GM06990 (cell line): ENCODE data around the gene SCAMP5.

Source experiments
- DNase-seq: peaks from one replicate; pipeline ENCODE4 v3.0.0-alpha.2; 2011; ENCODE audit not compliant: insufficient read length; ENCODE audit errors: extremely low read depth
- H3K27me3 ChIP-seq: replicated peaks from 2 replicates; pipeline ENCODE4 v1.6.0; 2011; ENCODE audit warnings: low read length; ENCODE audit not compliant: control insufficient read depth, insufficient read depth
- H3K36me3 ChIP-seq: 2 replicates; pipeline ENCODE4 v1.5.1; 2011; ENCODE audit warnings: low read length; ENCODE audit not compliant: control insufficient read depth, insufficient read depth
- H3K4me3 ChIP-seq: replicated peaks from 2 replicates; pipeline ENCODE4 v1.5.1; 2011; ENCODE audit warnings: low read depth, mild to moderate bottlenecking, control low read depth, low read length
- TF ChIP-seq, protein P1 (sequence below): IDR thresholded peaks from 2 replicates; pipeline ENCODE4 v1.5.1; 2011; ENCODE audit warnings: low read length, control low read depth, mild to moderate bottlenecking, inconsistent platforms; ENCODE audit not compliant: insufficient read depth, poor library complexity, severe bottlenecking

Gene SCAMP5

DNA sequence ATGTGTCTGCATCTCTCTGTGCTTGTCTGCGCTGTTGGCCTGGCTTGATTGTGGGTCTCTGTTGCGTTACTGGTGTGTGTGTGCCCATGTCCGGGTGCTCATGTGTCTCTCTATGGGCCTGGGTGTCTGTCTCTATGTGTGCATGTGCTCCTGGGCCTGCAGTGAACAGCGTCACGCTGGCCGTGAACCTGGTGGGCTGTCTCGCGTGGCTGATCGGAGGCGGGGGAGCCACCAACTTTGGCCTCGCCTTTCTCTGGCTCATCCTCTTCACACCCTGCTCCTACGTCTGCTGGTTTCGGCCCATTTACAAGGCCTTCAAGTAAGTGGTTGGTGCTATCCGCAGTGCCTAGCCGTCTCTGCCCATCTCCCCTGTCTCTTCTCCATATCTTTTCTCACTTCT is 21.1 kb downstream of the SCAMP5 start:
- H3K36me3 ChIP-seq = no peaks in the 10 kb centered on the region; the same call in none of the 2 replicates
- TF ChIP-seq, protein P1, sequence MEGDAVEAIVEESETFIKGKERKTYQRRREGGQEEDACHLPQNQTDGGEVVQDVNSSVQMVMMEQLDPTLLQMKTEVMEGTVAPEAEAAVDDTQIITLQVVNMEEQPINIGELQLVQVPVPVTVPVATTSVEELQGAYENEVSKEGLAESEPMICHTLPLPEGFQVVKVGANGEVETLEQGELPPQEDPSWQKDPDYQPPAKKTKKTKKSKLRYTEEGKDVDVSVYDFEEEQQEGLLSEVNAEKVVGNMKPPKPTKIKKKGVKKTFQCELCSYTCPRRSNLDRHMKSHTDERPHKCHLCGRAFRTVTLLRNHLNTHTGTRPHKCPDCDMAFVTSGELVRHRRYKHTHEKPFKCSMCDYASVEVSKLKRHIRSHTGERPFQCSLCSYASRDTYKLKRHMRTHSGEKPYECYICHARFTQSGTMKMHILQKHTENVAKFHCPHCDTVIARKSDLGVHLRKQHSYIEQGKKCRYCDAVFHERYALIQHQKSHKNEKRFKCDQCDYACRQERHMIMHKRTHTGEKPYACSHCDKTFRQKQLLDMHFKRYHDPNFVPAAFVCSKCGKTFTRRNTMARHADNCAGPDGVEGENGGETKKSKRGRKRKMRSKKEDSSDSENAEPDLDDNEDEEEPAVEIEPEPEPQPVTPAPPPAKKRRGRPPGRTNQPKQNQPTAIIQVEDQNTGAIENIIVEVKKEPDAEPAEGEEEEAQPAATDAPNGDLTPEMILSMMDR = no peak

GRCh38 chr15:75019916-75020315 is 24.6 kb downstream of the SCAMP5 start:
- DNase-seq = no peak
- TF ChIP-seq, protein P1 = no peak
- Histone ChIP-seq H3K36me3 (no peaks in the 10 kb centered on the region; the same call in 1 of the 2 replicates), H3K27me3 (no peaks in the 10 kb centered on the region), H3K4me3 (no peak overlapping the region)

More for the DNA sequence above, 21.1 kb downstream of the SCAMP5 start:
- no peak for DNase-seq
- H3K4me3 ChIP-seq = no peak overlapping the region
- H3K27me3 ChIP-seq = no peaks in the 10 kb centered on the region

GRCh38 chr15:75021341-75021740 is 26.0 kb downstream of the SCAMP5 start:
- TF ChIP-seq, protein P1 = no peak
- Histone ChIP-seq H3K4me3 (no peak overlapping the region), H3K36me3 (peaks cover 1% of the 10 kb centered on the region), H3K27me3 (no peaks in the 10 kb centered on the region)
- DNase-seq = no peak

GRCh38 chr15:75022783-75023180 is 27.4 kb downstream of the SCAMP5 start:
- no peak for DNase-seq
- Histone ChIP-seq H3K4me3 (no peak overlapping the region), H3K27me3 (no peaks in the 10 kb centered on the region), H3K36me3 (peaks cover 2% of the 10 kb centered on the region)
- TF ChIP-seq, protein P1 = no peak

DNA sequence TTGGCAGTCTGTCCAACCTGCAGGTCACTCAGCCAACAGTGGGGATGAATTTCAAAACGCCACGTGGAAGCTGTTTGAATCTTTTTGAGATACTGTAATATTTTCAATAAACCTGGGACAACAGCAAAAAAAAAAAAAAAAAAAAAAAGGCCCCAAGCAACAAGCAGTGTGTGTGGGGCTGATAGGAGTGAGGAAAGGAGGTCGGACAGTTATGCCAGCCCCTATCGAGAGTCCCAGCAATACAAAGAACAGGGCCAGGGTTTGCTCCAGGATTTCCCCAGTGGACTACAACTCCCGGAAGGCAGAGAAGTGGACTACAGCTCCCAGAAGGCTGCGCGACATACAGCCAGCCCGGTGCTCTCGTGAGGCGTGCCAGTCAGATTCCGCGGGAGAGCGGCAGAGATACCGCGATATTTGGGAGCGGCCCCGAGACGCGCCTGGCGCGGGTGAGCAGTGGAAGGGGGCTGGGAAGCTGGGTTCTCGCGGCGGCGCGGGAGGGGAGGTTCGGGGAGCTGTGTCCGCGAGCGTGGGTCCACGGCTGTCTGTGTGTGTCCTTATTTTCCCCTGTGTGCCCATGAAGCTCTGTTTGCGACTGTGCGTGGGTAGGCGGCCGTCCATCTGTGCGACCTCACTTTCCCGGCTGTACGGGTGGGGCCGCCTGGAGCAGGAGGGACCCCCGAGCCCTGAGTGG is 28.0 kb downstream of the SCAMP5 start, which contains the start of gene PPCDC:
TSS of gene PPCDC (plus strand) at position 410 of the 691 bp plus-strand sequence. CDS start 4,729 bp downstream, outside the sequence.
- peak within 1 kb of the TSS; percentile 94 for H3K4me3 ChIP-seq
- H3K36me3 ChIP-seq = peaks cover 2% of the 10 kb centered on the region
- peak; percentile 94 for DNase-seq
- H3K27me3 ChIP-seq = no peaks in the 10 kb centered on the region
- TF ChIP-seq, protein P1 = no peak
